ENCODE measurements around the gene ZCWPW1. TPM values are rescaled to one million over a fixed set of nuclear protein-coding genes. Genes with fewer than 3 reads are reported as not detected.
"Not testable (repeated sequence)": the region's sequence is repeated elsewhere in the genome, so short reads cannot be mapped to it uniquely, and the experiment has no call there.

The ZCWPW1 gene
- total RNA-seq, 1 donor from 2014 or later = 3.8 TPM

- H3K4me3 ChIP-seq (ENCODE audit: low read depth, low read length) = no peak overlapping the region
- DNase-seq (ENCODE audit: low read depth) = no peak
- no peak for TF ChIP-seq CTCF (conservative IDR thresholded peaks at IDR 0.05; ENCODE audit: low read depth, low read length)
Measured at GRCh38 chr7:100376066-100376465, 52.4 kb downstream of the ZCWPW1 start.

GRCh38 chr7:100374601-100375000 lies 53.9 kb downstream of the ZCWPW1 start:
- TF ChIP-seq CTCF (conservative IDR thresholded peaks at IDR 0.05; ENCODE audit: low read depth, low read length) = no peak
- H3K4me3 ChIP-seq (ENCODE audit: low read depth, low read length) = no peak overlapping the region
- no peak for DNase-seq (ENCODE audit: low read depth)

GRCh38 chr7:100373870-100374598 lies 54.5 kb downstream of the ZCWPW1 start:
- DNase-seq (ENCODE audit: low read depth) = not testable (repeated sequence)
- TF ChIP-seq CTCF (conservative IDR thresholded peaks at IDR 0.05; ENCODE audit: low read depth, low read length) = peak; percentile 54
- H3K4me3 ChIP-seq (ENCODE audit: low read depth, low read length) = peak overlapping the region; percentile 3

- peak within 1 kb of the TSS; percentile 3 for H3K4me3 ChIP-seq (ENCODE audit: low read depth, low read length)
- TF ChIP-seq CTCF (conservative IDR thresholded peaks at IDR 0.05; ENCODE audit: low read depth, low read length) = no peak
- no peak for DNase-seq (ENCODE audit: low read depth)
Measured at GRCh38 chr7:100373261-100373831, 55.2 kb downstream of the ZCWPW1 start, which contains the start of gene PILRA. TSS of gene PILRA (plus strand) at chr7:100373487. CDS start at chr7:100373657, 170 bp downstream.

- no peak for TF ChIP-seq CTCF (conservative IDR thresholded peaks at IDR 0.05; ENCODE audit: low read depth, low read length)
- no peak for DNase-seq (ENCODE audit: low read depth)
- no peak overlapping the region for H3K4me3 ChIP-seq (ENCODE audit: low read depth, low read length)
Measured at GRCh38 chr7:100372694-100373093, 55.8 kb downstream of the ZCWPW1 start.

- no peak for DNase-seq (ENCODE audit: low read depth)
- no peak overlapping the region for H3K4me3 ChIP-seq (ENCODE audit: low read depth, low read length)
- TF ChIP-seq CTCF (conservative IDR thresholded peaks at IDR 0.05; ENCODE audit: low read depth, low read length) = no peak
Measured at GRCh38 chr7:100372256-100372655, 56.2 kb downstream of the ZCWPW1 start.

Measured in epithelial cell of proximal tubule (primary cell).